GM23338 (cell line): ENCODE measurements around the gene DYNLT2.

Source experiments
- CREB1 ChIP-seq: fragments of 250-450 bp; sonication (Bioruptor Pico); IDR thresholded peaks from 2 replicates; pipeline ENCODE4 v1.5.0; 2020; ENCODE audit warnings: low read depth, mild to moderate bottlenecking, moderate library complexity
- CTCF ChIP-seq, 2 experiments: fragments of 200-600 bp in 1 of 2; sonication (generic) in 1 of 2; conservative IDR thresholded peaks; 2 replicates each; pipeline versions ENCODE4 v1.5.1 to v1.6.1; 2016 to 2017; ENCODE audit warnings: antibody characterized with exemption in 2 of 2, low read depth in 2 of 2, mild to moderate bottlenecking in 2 of 2, moderate library complexity in 1 of 2
- EZH2 ChIP-seq: fragments of 200-600 bp; sonication (generic); IDR thresholded peaks from one replicate; pipeline ENCODE4 v1.8.0; 2017; ENCODE audit warnings: antibody characterized with exemption, mild to moderate bottlenecking, low read depth; ENCODE audit not compliant: unreplicated experiment
- EZH2phosphoT487 ChIP-seq: fragments of 200-600 bp; sonication (generic); IDR thresholded peaks from one replicate; pipeline ENCODE4 v1.8.1; 2018; ENCODE audit warnings: antibody characterized with exemption; ENCODE audit not compliant: unreplicated experiment
- JUNB ChIP-seq: IDR thresholded peaks from one replicate; pipeline ENCODE4 v1.6.1; 2016; ENCODE audit warnings: antibody characterized with exemption; ENCODE audit not compliant: unreplicated experiment
- NANOG ChIP-seq: IDR thresholded peaks from 2 replicates; pipeline ENCODE4 v1.6.1; 2016; ENCODE audit warnings: antibody characterized with exemption, borderline replicate concordance
- POLR2AphosphoS5 ChIP-seq: IDR thresholded peaks from 2 replicates; pipeline ENCODE4 v1.6.1; 2016; ENCODE audit warnings: antibody characterized with exemption, low read depth
- REST ChIP-seq: IDR thresholded peaks from one replicate; pipeline ENCODE4 v1.6.1; 2018; ENCODE audit warnings: antibody characterized with exemption; ENCODE audit not compliant: unreplicated experiment
- STAT1 ChIP-seq: IDR thresholded peaks from one replicate; pipeline ENCODE4 v1.6.1; 2016; ENCODE audit warnings: antibody characterized with exemption; ENCODE audit not compliant: unreplicated experiment
- ZNF462 ChIP-seq: fragments of 250-450 bp; sonication (Bioruptor Pico); IDR thresholded peaks from 2 replicates; pipeline ENCODE4 v1.5.0; 2020; ENCODE audit warnings: mild to moderate bottlenecking, moderate library complexity

GRCh38 chr6:169707772-169708171 is 43.6 kb downstream of the DYNLT2 start:
- TF ChIP-seq CTCF (conservative IDR thresholded peaks at IDR 0.05; ENCODE audit: low read depth in 2 of 2): no peak
- no peak for TF ChIP-seq EZH2
- no peak for TF ChIP-seq EZH2phosphoT487
- TF ChIP-seq POLR2AphosphoS5: no peak
- no peak for TF ChIP-seq JUNB
- TF ChIP-seq ZNF462 (CRISPR knock-in tag): no peak
- no peak for TF ChIP-seq NANOG
- no peak for TF ChIP-seq REST
- TF ChIP-seq CREB1 (CRISPR knock-in tag): no peak
- TF ChIP-seq STAT1: no peak
